COLO668 (cell line): ENCODE measurements around the gene DDX17.

ENCODE experiments used
- DNase-seq: peaks from one replicate; lab custom pipeline; 2025; ENCODE audit not compliant: unreplicated experiment; lab: John Stamatoyannopoulos, UW

Gene DDX17

GRCh38 chr22:38506118-38506962 is at the start of gene DDX17:
DDX17 (minus strand) TSS chr22:38506311.
- DNase-seq, result peak; percentile 90

GRCh38 chr22:38554281-38554680 is 48.2 kb upstream of the DDX17 start:
- DNase-seq, result no peak

- DNase-seq, result no peak
Measured at GRCh38 chr22:38549101-38549894, 43.2 kb upstream of the DDX17 start.

- DNase-seq, result no peak
Measured at GRCh38 chr22:38540701-38541100, 34.6 kb upstream of the DDX17 start.

- DNase-seq, result no peak
Measured at GRCh38 chr22:38531251-38531938, 25.3 kb upstream of the DDX17 start.

- DNase-seq, result no peak
Measured at GRCh38 chr22:38524429-38524828, 18.3 kb upstream of the DDX17 start.

- DNase-seq, result no peak
Measured at GRCh38 chr22:38523479-38523878, 17.4 kb upstream of the DDX17 start.

- no peak for DNase-seq
Measured at GRCh38 chr22:38523029-38523428, 16.9 kb upstream of the DDX17 start.

- no peak for DNase-seq
Measured at GRCh38 chr22:38519453-38520250, 13.5 kb upstream of the DDX17 start.

- DNase-seq, result no peak
Measured at GRCh38 chr22:38518620-38519019, 12.5 kb upstream of the DDX17 start.

- peak; percentile 35 for DNase-seq
Measured at GRCh38 chr22:38513063-38513462, 7.0 kb upstream of the DDX17 start.

GRCh38 chr22:38510416-38510970 is 4.4 kb upstream of the DDX17 start:
- DNase-seq, result no peak

GRCh38 chr22:38505541-38506117 is 482 bp downstream of the DDX17 start:
- peak; percentile 79 for DNase-seq

- DNase-seq, result peak; percentile 25
Measured at GRCh38 chr22:38504731-38505540, 1.2 kb downstream of the DDX17 start.

- no peak for DNase-seq
Measured at GRCh38 chr22:38503021-38503420, 3.1 kb downstream of the DDX17 start.

- no peak for DNase-seq
Measured at GRCh38 chr22:38501797-38502672, 4.1 kb downstream of the DDX17 start.

GRCh38 chr22:38497869-38498268 is 8.2 kb downstream of the DDX17 start:
- no peak for DNase-seq

GRCh38 chr22:38494939-38495338 is 11.2 kb downstream of the DDX17 start:
- DNase-seq, result no peak
